Breast epithelium (tissue), 4 donors: ENCODE results near the gene FBXL7. TPM values are rescaled to one million over a fixed set of nuclear protein-coding genes. Genes with fewer than 3 reads are reported as not detected.

Source experiments
- DNase-seq, 2 donors: peaks; one replicate each; pipeline ENCODE4 v3.0.0-alpha.2; 2019; ENCODE audit warnings: low spot score in 2 of 2
- H3K27ac ChIP-seq, 2 donors: fragments of 200-600 bp; sonication (generic) in 1 of 2; one replicate each; pipeline ENCODE4 v1.5.1; 2016 to 2019; ENCODE audit warnings: mild to moderate bottlenecking in 1 of 2
- H3K27me3 ChIP-seq, 2 donors: fragments of 200-600 bp; sonication (generic) in 1 of 2; one replicate each; pipeline versions ENCODE4 v1.5.1 to v1.6.0; 2017 to 2019; ENCODE audit warnings: control low read depth in 1 of 2, mild to moderate bottlenecking in 1 of 2
- H3K36me3 ChIP-seq: fragments of 200-600 bp; one replicate; pipeline ENCODE4 v1.5.1; 2019
- H3K4me1 ChIP-seq, 2 donors: fragments of 200-600 bp; sonication (generic); one replicate each; pipeline ENCODE4 v1.5.1; 2016 to 2019; ENCODE audit warnings: control low read depth in 1 of 2
- H3K4me3 ChIP-seq, 3 donors: fragments of 200-600 bp; sonication (generic); 1 replicate in 2 of 3; 2 replicates in 1 of 3; pipeline ENCODE4 v1.5.1; 2016 to 2019; ENCODE audit warnings: mild to moderate bottlenecking in 3 of 3, moderate library complexity in 2 of 3
- H3K9me3 ChIP-seq, 2 donors: fragments of 200-600 bp; sonication (generic) in 1 of 2; one replicate each; pipeline ENCODE4 v1.5.1; 2016 to 2019; ENCODE audit warnings: control low read depth in 1 of 2
- CTCF ChIP-seq, 3 donors: fragments of 450-650 bp; IDR thresholded peaks; one replicate each; pipeline ENCODE4 v1.5.1; 2016 to 2017; ENCODE audit warnings: antibody characterized with exemption in 3 of 3, mild to moderate bottlenecking in 3 of 3, moderate library complexity in 3 of 3
- POLR2A ChIP-seq: fragments of 450-650 bp; IDR thresholded peaks from one replicate; pipeline ENCODE4 v1.6.1; 2016; ENCODE audit warnings: antibody characterized with exemption, mild to moderate bottlenecking, moderate library complexity
- POLR2AphosphoS5 ChIP-seq, 3 donors: sonication (generic); formaldehyde crosslinking; IDR thresholded peaks; one replicate each; pipeline ENCODE4 v1.6.1; 2017; ENCODE audit warnings: antibody characterized with exemption in 3 of 3
- intact Hi-C: fragments of 100-400 bp; cut with DNase I; formaldehyde crosslinking; loops from one replicate; pipeline ENCODE4 v1.15.1; 2023; ENCODE audit warnings: low total_unique reads
- total RNA-seq, 3 donors: library from RNA; depleted of rRNA; stranded (reverse); fragments of >200 nt; gene quantifications; one replicate each; pipeline ENCODE4 v1.1.0, GENCODE V29; 2016

FBXL7 gene
- total RNA-seq, 3 donors from 2014 or later, result 6.9 to 17.3 (median 10.8) TPM

DNA sequence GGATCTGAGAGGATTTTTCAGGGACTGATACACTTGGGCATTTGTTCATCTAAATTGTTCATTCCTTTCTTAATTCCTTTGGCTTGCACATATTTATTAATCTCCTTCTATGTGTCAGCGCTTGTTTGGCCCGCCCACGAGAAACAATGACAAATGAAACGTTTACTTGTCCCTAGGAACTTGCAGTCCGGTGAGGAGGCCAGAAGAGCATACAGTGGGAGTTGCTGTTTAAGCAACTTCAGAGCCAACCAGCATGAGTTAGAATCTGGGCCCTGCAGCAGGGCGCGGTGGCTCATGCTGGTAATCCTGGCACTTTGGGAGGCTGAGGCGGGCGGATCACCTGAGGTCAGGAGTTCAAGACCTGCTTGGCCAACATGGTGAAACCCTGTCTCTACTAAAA, 18.8 kb downstream of the FBXL7 start:
- H3K27me3 ChIP-seq, result no peaks in the 10 kb centered on the region
- H3K27ac ChIP-seq, result no peak overlapping the region
- intact Hi-C loops, result no loop called here
- H3K36me3 ChIP-seq, result no peaks in the 10 kb centered on the region
- H3K4me1 ChIP-seq, result no peaks in the 10 kb centered on the region
- no peaks in the 10 kb centered on the region for H3K9me3 ChIP-seq
- TF ChIP-seq POLR2AphosphoS5 (IDR thresholded peaks at IDR 0.05) (no peak), POLR2A (no peak), CTCF (IDR thresholded peaks at IDR 0.05) (no peak)
- no peak for DNase-seq
- H3K4me3 ChIP-seq, result no peak overlapping the region

- H3K27ac ChIP-seq, result no peak overlapping the region
- no peaks in the 10 kb centered on the region for H3K36me3 ChIP-seq
- no peaks in the 10 kb centered on the region for H3K9me3 ChIP-seq
- no peaks in the 10 kb centered on the region for H3K4me1 ChIP-seq
- DNase-seq, result no peak
- H3K4me3 ChIP-seq, result no peak overlapping the region
- no peaks in the 10 kb centered on the region for H3K27me3 ChIP-seq
- TF ChIP-seq POLR2A, result no peak
- TF ChIP-seq CTCF (IDR thresholded peaks at IDR 0.05), result no peak
- no peak for TF ChIP-seq POLR2AphosphoS5 (IDR thresholded peaks at IDR 0.05)
- intact Hi-C loops, result no loop called here
Observed at GRCh38 chr5:15520856-15521255, 20.9 kb downstream of the FBXL7 start.

DNA sequence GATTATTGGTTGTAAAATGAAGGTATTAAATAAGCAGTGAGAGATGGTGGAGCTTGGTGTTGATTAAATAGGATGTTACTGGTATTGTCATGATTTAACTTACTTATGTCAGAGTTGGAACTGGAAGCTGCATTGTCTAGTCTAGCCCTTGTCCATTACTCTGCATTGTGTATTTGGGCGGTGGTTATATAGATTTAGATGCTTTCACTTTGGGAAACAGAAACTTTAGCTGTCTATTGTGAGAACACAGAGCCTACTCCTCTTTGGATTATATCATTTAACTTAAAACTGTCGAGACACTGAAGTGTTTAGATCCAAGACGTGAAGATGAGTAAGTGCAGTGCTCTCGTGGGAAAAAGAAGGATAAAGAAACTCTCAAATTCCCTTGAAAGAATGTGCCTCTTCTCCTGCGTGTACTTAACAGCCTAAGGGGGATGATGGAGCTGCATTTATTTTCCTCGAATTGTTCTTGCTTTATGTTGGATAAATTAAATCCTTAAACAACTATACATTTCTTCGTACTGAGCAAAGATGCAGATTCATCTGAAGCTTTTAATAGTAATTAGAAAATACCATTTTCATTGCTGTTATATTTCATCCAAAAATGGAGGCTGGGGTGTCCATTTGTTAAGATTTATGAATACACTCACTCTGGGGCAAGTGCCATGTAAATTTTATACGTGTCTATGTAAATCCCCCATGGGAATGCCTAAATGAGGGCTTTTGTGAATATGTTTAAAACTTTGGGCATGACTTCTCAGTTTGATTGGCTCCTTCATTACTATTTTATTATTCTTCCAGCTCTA, 21.6 kb downstream of the FBXL7 start:
- no peak overlapping the region for H3K4me3 ChIP-seq
- H3K36me3 ChIP-seq, result no peaks in the 10 kb centered on the region
- no peak for DNase-seq
- intact Hi-C loops, result no loop called here
- H3K4me1 ChIP-seq, result no peaks in the 10 kb centered on the region
- TF ChIP-seq POLR2A (no peak), CTCF (IDR thresholded peaks at IDR 0.05) (no peak), POLR2AphosphoS5 (IDR thresholded peaks at IDR 0.05) (no peak)
- H3K27ac ChIP-seq, result no peak overlapping the region
- no peaks in the 10 kb centered on the region for H3K9me3 ChIP-seq
- no peaks in the 10 kb centered on the region for H3K27me3 ChIP-seq

DNA sequence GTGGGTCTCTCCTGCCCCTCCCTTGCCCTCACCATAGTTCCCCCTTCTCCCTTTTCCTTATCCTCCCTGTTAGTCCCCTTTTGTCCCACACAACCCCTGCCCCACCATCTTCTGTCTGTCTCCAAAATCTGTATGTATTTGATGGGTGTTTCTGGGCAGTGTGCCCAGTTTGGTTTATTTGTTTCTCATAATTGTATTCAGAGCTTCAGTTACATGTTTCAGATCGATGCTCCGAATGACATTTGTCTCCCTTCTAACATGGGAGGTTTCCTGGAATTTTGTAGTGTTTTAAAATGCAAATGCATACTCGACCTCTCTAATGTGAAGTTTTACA, 22.2 kb downstream of the FBXL7 start:
- Histone ChIP-seq H3K4me3 (no peak overlapping the region), H3K27me3 (no peaks in the 10 kb centered on the region), H3K27ac (no peak overlapping the region), H3K4me1 (no peaks in the 10 kb centered on the region), H3K36me3 (no peaks in the 10 kb centered on the region), H3K9me3 (no peaks in the 10 kb centered on the region)
- TF ChIP-seq POLR2A, result no peak
- no peak for TF ChIP-seq POLR2AphosphoS5 (IDR thresholded peaks at IDR 0.05)
- no peak for TF ChIP-seq CTCF (IDR thresholded peaks at IDR 0.05)
- intact Hi-C loops, result no loop called here
- no peak for DNase-seq

DNA sequence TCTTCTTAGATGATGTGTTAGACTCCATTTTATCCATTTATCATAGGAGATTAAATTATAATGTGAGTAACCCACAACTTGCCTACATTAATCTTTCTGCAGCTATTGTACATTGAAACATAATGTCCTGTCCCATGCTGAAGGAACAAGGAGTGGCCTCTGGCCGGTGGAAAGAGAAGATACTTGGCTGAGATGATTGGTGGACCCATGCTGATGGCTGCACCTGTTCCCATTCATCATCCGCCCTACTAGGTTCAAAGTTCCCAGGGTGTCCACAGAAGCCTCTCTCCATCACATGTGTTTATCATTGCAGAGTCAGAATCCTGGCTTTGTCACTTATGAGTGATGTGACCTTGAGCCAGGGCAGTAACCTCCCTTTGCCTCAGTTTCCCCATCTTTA, 24.7 kb downstream of the FBXL7 start:
- Histone ChIP-seq H3K9me3 (no peaks in the 10 kb centered on the region), H3K4me1 (no peaks in the 10 kb centered on the region), H3K27ac (no peak overlapping the region), H3K27me3 (no peaks in the 10 kb centered on the region), H3K36me3 (no peaks in the 10 kb centered on the region), H3K4me3 (no peak overlapping the region)
- DNase-seq, result no peak
- intact Hi-C loops, result no loop called here
- no peak for TF ChIP-seq CTCF (IDR thresholded peaks at IDR 0.05)
- TF ChIP-seq POLR2AphosphoS5 (IDR thresholded peaks at IDR 0.05), result no peak
- no peak for TF ChIP-seq POLR2A
